LNCAP (cell line): ENCODE results near the gene GRAMD1B.

Experiments
- TF ChIP-seq, protein P1 (sequence below): fragments of 450-650 bp; IDR thresholded peaks from 2 replicates; pipeline ENCODE4 v1.5.1; 2017; ENCODE audit warnings: mild to moderate bottlenecking

The GRAMD1B gene

DNA sequence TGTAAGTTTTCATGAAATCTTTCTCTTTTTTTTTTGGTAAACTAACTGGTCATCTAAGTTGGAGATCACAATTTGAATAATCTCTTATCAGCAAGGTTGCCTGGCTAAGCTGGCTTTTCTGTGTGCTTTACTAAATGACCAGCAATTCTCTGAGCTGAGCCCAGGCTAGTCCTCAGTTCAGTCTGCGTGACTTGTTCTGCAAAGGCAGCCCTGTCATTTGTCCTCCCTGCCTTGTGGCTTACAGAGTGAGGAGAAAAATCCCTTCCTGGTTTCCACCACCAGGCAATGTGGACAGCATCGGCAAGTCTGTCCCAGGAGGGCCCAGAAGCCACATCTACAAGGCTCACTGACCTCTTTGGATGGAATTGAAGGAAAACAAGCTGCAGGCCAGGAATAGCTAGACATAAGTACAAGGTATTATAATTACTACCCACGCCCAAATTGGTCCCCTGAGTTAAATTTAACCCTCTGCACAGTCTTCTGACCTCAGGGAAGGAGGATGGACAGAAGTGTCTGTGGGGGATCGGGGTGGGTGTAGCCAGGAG, 115.7 kb downstream of the GRAMD1B start:
- TF ChIP-seq, protein P1, sequence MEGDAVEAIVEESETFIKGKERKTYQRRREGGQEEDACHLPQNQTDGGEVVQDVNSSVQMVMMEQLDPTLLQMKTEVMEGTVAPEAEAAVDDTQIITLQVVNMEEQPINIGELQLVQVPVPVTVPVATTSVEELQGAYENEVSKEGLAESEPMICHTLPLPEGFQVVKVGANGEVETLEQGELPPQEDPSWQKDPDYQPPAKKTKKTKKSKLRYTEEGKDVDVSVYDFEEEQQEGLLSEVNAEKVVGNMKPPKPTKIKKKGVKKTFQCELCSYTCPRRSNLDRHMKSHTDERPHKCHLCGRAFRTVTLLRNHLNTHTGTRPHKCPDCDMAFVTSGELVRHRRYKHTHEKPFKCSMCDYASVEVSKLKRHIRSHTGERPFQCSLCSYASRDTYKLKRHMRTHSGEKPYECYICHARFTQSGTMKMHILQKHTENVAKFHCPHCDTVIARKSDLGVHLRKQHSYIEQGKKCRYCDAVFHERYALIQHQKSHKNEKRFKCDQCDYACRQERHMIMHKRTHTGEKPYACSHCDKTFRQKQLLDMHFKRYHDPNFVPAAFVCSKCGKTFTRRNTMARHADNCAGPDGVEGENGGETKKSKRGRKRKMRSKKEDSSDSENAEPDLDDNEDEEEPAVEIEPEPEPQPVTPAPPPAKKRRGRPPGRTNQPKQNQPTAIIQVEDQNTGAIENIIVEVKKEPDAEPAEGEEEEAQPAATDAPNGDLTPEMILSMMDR, result no peak

DNA sequence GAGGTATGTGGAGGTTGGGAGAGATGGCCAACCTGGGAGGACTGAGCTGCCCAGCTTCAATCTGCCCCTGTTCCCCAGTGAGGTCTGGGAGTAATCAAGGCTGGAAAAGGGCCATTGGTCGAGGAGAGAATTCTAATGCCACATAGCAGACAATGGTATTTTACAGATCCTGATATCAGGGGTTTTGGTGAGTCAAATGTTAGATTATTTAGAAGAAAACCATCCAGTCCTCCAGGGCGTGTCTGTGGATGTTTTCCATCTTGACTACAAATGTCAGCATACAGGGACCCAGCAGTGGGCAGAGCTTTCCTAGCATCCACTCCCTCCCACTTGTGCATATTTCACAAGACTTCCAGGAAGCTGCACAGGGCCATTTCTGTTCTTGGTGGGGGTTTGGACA, 116.4 kb downstream of the GRAMD1B start:
- TF ChIP-seq, protein P1, result no peak

DNA sequence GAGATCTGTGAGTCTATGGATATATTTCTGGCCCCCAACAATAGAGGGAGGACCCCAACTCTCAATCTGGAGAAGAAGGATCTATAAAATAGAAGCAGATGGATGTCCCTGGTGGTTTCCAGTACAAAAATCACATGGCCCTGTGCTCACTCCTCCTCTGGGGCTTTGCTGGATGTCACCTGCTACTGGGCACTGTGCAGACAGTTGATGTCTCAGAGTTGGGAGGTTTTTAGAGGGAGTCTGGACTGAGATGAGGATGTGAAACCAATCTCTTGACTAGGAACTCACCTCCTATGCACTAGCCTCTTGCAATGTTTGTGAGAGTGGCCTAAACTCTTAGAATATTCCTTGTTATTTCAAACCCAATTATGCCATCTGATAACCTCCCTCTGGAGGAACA, 117.1 kb downstream of the GRAMD1B start:
- TF ChIP-seq, protein P1, result no peak

DNA sequence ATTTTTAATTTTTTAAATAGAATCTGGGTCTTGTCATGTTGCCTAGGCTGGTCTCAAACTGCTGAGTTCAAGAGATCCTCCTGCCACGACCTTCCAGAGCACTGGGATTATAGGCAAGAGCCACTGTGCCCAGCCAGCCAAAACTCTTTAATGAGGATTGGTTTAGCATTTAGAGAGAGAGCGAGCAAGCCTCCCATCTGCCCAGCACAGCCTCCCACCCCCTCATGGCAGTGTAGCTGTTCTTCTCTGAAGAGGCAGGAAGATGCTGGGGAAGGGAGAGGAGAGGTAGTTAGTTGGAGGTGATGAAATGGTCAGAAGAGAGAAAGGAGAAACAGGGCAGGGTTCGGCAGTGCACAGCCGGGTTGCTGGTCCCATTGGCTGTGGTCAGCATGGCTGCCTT, 118.7 kb downstream of the GRAMD1B start:
- TF ChIP-seq, protein P1, result no peak

DNA sequence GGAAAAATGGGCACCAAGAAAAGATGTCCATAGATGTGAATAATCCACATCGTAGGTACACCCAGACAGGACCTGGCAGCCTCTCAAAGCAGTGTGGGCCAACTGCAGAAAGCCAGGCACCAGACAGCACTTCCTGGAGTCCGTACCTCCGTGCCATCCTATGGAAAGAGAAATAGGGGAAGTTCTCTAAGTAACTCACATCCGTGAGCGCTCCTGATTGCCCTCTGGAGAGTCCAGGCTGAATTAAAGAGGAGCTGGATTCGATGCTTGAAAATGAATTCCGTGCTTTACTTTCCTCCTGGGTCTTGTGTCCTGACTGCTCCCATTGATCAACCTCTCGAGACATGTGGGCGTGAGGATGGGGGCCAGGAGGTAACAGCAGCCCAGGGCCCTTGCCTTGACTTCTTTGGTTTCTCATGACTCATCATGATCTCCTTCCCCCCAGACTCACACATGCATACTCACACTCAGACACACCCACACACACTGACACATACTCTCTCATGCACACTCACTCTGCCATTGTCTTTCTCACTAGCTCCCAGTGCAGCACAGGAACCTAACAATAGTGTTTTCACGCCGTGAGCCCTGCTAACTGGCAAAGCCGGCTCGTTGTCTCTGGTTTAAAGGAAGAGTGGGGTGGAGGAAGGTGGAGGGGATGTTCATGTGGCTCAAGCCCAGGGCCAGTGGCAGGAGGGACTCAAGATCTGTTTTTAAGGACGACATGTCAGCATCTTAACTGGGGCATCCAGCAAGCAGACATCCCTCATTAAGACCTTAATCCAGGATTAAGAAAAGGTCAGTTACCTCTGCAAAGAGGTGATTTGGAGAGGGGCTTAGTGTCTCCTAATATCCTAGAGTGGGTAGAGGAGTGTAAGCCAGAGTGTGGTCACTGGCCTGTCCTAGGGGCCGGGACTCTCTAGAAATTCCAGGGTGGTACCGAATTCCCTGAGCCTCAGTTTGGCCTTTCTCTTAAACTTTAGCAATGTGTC, 120.2 kb downstream of the GRAMD1B start:
- TF ChIP-seq, protein P1, result no peak

DNA sequence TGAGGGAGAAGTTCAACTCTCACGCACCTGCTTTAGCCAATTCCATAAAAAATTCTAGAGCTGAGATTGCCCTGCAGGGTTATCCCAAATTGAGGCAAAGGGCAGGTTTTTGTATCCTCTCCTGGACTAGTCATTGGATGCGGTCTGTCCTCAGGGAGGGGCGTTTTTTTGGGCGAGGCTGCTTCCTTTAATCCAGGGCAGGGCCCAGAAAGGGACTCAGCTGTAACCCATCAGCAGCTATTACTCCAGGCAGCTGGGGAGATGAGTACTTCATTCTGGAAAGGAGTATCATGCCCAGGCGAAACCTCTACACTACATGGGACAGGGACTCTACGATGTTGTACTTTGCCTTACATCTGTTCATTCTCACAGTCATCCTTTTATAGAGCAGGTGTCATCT, 121.0 kb downstream of the GRAMD1B start:
- TF ChIP-seq, protein P1, result no peak

DNA sequence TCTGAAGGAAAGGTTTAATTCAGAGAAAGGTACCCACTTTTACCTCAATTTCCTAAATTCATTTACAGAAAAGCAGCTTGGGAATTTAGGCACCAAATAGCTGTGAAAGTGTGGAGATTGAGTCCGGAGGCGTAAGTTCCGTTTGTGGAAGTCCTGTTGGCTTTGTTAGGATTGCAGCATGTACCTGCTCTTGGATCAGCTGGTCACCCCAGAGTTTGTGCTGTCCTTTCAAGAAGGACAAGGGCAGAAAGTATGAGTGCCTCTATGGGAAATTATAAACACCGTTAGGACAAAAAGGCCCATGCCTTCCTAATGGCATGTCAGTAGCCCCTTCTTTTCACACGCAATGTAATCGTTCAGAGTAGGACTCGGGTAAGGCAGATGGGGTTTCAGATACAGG, 126.6 kb downstream of the GRAMD1B start:
- TF ChIP-seq, protein P1, result no peak
